ENCODE measurements around the gene TMBIM6.
"Not testable (repeated sequence)": the region's sequence is repeated elsewhere in the genome, so short reads cannot be mapped to it uniquely, and the experiment has no call there.

The TMBIM6 gene

GRCh38 chr12:49707128-49707811 lies 34.1 kb upstream of the TMBIM6 start, which contains the start of gene FMNL3:
TSS of gene FMNL3 (minus strand) at chr12:49707405. CDS start at chr12:49707180, 225 bp downstream.
- peaks cover 6% of the 10 kb centered on the region for H3K4me1 ChIP-seq
- in situ Hi-C loops (cut with MboI; ENCODE audit: low sequenced_read_pairs) = loop anchor here (5.0 kb wide), 1 partner anchor 65 kb away; no protein-coding TSS in a partner anchor
- peak within 1 kb of the TSS; percentile 62 for H3K4me3 ChIP-seq
- H3K36me3 ChIP-seq (replicated peaks) = no peaks in the 10 kb centered on the region
- DNase-seq (ENCODE audit: low spot score in 2 of 2) = peak; percentile 90 to 99
- H3K9me3 ChIP-seq = no peaks in the 10 kb centered on the region
- H3K27me3 ChIP-seq (ENCODE audit: low read depth) = peaks cover 20% of the 10 kb centered on the region

- 0 out of 2 replicates have a peak overlapping the region, but pooled peaks have one; percentile 4 for H3K4me3 ChIP-seq
These were observed 33.6 kb upstream of the TMBIM6 start for GRCh38 chr12:49707812-49708147.

GRCh38 chr12:49708851-49709250 lies 32.5 kb upstream of the TMBIM6 start:
- in situ Hi-C loops (cut with MboI; ENCODE audit: low sequenced_read_pairs) = loop anchor here (5.0 kb wide), 1 partner anchor 67 kb away; no protein-coding TSS in a partner anchor
- H3K4me1 ChIP-seq = peaks cover 6% of the 10 kb centered on the region
- H3K9me3 ChIP-seq = no peaks in the 10 kb centered on the region
- no peak overlapping the region for H3K4me3 ChIP-seq
- H3K27me3 ChIP-seq (ENCODE audit: low read depth) = peaks cover 20% of the 10 kb centered on the region
- no peak for DNase-seq (ENCODE audit: low spot score in 2 of 2)
- no peaks in the 10 kb centered on the region for H3K36me3 ChIP-seq (replicated peaks)

More at GRCh38 chr12:49707812-49708147, 33.6 kb upstream of the TMBIM6 start:
- Histone ChIP-seq H3K36me3 (replicated peaks) (no peaks in the 10 kb centered on the region), H3K27me3 (ENCODE audit: low read depth) (peaks cover 20% of the 10 kb centered on the region), H3K9me3 (no peaks in the 10 kb centered on the region), H3K4me1 (peaks cover 6% of the 10 kb centered on the region)
- no peak for DNase-seq (ENCODE audit: low spot score in 2 of 2)
- in situ Hi-C loops (cut with MboI; ENCODE audit: low sequenced_read_pairs) = loop anchor here (5.0 kb wide), 1 partner anchor 65 kb away; no protein-coding TSS in a partner anchor

GRCh38 chr12:49713952-49714351 lies 27.4 kb upstream of the TMBIM6 start:
- in situ Hi-C loops (cut with MboI; ENCODE audit: low sequenced_read_pairs); H3K4me1 ChIP-seq; H3K4me3 ChIP-seq; H3K9me3 ChIP-seq; DNase-seq (ENCODE audit: low spot score in 2 of 2); H3K36me3 ChIP-seq (replicated peaks): not testable (repeated sequence)
- H3K27me3 ChIP-seq (ENCODE audit: low read depth) = peaks cover 21% of the 10 kb centered on the region

GRCh38 chr12:49716553-49716952 lies 24.8 kb upstream of the TMBIM6 start:
- no peak for DNase-seq (ENCODE audit: low spot score in 2 of 2)
- H3K4me1 ChIP-seq = 0 out of 2 replicates have a peak, but pooled peaks cover 3% of the 10 kb centered on the region
- no peak overlapping the region for H3K4me3 ChIP-seq
- H3K9me3 ChIP-seq = no peaks in the 10 kb centered on the region
- H3K36me3 ChIP-seq (replicated peaks) = no peaks in the 10 kb centered on the region
- in situ Hi-C loops (cut with MboI; ENCODE audit: low sequenced_read_pairs) = no loop called here
- peaks cover 9% of the 10 kb centered on the region for H3K27me3 ChIP-seq (ENCODE audit: low read depth)

- in situ Hi-C loops (cut with MboI; ENCODE audit: low sequenced_read_pairs); H3K9me3 ChIP-seq; H3K4me3 ChIP-seq; DNase-seq (ENCODE audit: low spot score in 2 of 2); H3K27me3 ChIP-seq (ENCODE audit: low read depth); H3K4me1 ChIP-seq; H3K36me3 ChIP-seq (replicated peaks): not testable (repeated sequence)
These were observed 23.6 kb upstream of the TMBIM6 start for GRCh38 chr12:49717800-49718199.

GRCh38 chr12:49720214-49720613 lies 21.1 kb upstream of the TMBIM6 start:
- Histone ChIP-seq H3K27me3 (ENCODE audit: low read depth) (peaks cover 6% of the 10 kb centered on the region), H3K4me3 (no peak overlapping the region), H3K9me3 (no peaks in the 10 kb centered on the region), H3K4me1 (0 out of 2 replicates have a peak, but pooled peaks cover 3% of the 10 kb centered on the region), H3K36me3 (replicated peaks) (no peaks in the 10 kb centered on the region)
- in situ Hi-C loops (cut with MboI; ENCODE audit: low sequenced_read_pairs) = no loop called here
- DNase-seq (ENCODE audit: low spot score in 2 of 2) = no peak

- DNase-seq (ENCODE audit: low spot score in 2 of 2); H3K9me3 ChIP-seq; in situ Hi-C loops (cut with MboI; ENCODE audit: low sequenced_read_pairs); H3K36me3 ChIP-seq (replicated peaks); H3K27me3 ChIP-seq (ENCODE audit: low read depth); H3K4me1 ChIP-seq; H3K4me3 ChIP-seq: not testable (repeated sequence)
These were observed 20.0 kb upstream of the TMBIM6 start for GRCh38 chr12:49721355-49721754.

- 0 out of 2 replicates have a peak, but pooled peaks cover 7% of the 10 kb centered on the region for H3K27me3 ChIP-seq (ENCODE audit: low read depth)
- in situ Hi-C loops (cut with MboI; ENCODE audit: low sequenced_read_pairs) = no loop called here
- H3K4me3 ChIP-seq = no peak overlapping the region
- no peaks in the 10 kb centered on the region for H3K9me3 ChIP-seq
- H3K36me3 ChIP-seq (replicated peaks) = no peaks in the 10 kb centered on the region
- no peak for DNase-seq (ENCODE audit: low spot score in 2 of 2)
- H3K4me1 ChIP-seq = no peaks in the 10 kb centered on the region
These were observed 12.9 kb upstream of the TMBIM6 start for GRCh38 chr12:49728446-49728845.

GRCh38 chr12:49730050-49730449 lies 11.3 kb upstream of the TMBIM6 start:
- in situ Hi-C loops (cut with MboI; ENCODE audit: low sequenced_read_pairs) = no loop called here
- no peak for DNase-seq (ENCODE audit: low spot score in 2 of 2)
- H3K36me3 ChIP-seq (replicated peaks) = no peaks in the 10 kb centered on the region
- H3K4me1 ChIP-seq = no peaks in the 10 kb centered on the region
- no peak overlapping the region for H3K4me3 ChIP-seq
- 0 out of 2 replicates have a peak, but pooled peaks cover 7% of the 10 kb centered on the region for H3K27me3 ChIP-seq (ENCODE audit: low read depth)
- H3K9me3 ChIP-seq = no peaks in the 10 kb centered on the region

GRCh38 chr12:49730568-49731101 lies 10.7 kb upstream of the TMBIM6 start:
- Histone ChIP-seq H3K36me3 (replicated peaks) (no peaks in the 10 kb centered on the region), H3K27me3 (ENCODE audit: low read depth) (0 out of 2 replicates have a peak, but pooled peaks cover 7% of the 10 kb centered on the region), H3K4me1 (no peaks in the 10 kb centered on the region), H3K4me3 (no peak overlapping the region), H3K9me3 (no peaks in the 10 kb centered on the region)
- DNase-seq (ENCODE audit: low spot score in 2 of 2) = no peak
- in situ Hi-C loops (cut with MboI; ENCODE audit: low sequenced_read_pairs) = no loop called here

GRCh38 chr12:49733219-49734017 lies 7.9 kb upstream of the TMBIM6 start:
- Histone ChIP-seq H3K9me3 (no peaks in the 10 kb centered on the region), H3K4me3 (no peak overlapping the region), H3K27me3 (ENCODE audit: low read depth) (0 out of 2 replicates have a peak, but pooled peaks cover 4% of the 10 kb centered on the region), H3K4me1 (no peaks in the 10 kb centered on the region), H3K36me3 (replicated peaks) (no peaks in the 10 kb centered on the region)
- in situ Hi-C loops (cut with MboI; ENCODE audit: low sequenced_read_pairs) = no loop called here
- DNase-seq (ENCODE audit: low spot score in 2 of 2) = no peak

GRCh38 chr12:49734900-49735299 lies 6.5 kb upstream of the TMBIM6 start:
- H3K36me3 ChIP-seq (replicated peaks); H3K27me3 ChIP-seq (ENCODE audit: low read depth); H3K9me3 ChIP-seq; H3K4me1 ChIP-seq; DNase-seq (ENCODE audit: low spot score in 2 of 2); H3K4me3 ChIP-seq; in situ Hi-C loops (cut with MboI; ENCODE audit: low sequenced_read_pairs): not testable (repeated sequence)

- H3K4me3 ChIP-seq; H3K27me3 ChIP-seq (ENCODE audit: low read depth); H3K4me1 ChIP-seq; H3K9me3 ChIP-seq; in situ Hi-C loops (cut with MboI; ENCODE audit: low sequenced_read_pairs); DNase-seq (ENCODE audit: low spot score in 2 of 2); H3K36me3 ChIP-seq (replicated peaks): not testable (repeated sequence)
These were observed 2.6 kb upstream of the TMBIM6 start for GRCh38 chr12:49738721-49739120.
